GM19035 (cell line): ENCODE results near the gene TRIM40.

Experiments
- ATAC-seq: cut with Tn5 transposase; IDR thresholded peaks from one replicate; pipeline ENCODE4 v1.9.1; 2021; ENCODE audit not compliant: unreplicated experiment

TRIM40 gene

DNA sequence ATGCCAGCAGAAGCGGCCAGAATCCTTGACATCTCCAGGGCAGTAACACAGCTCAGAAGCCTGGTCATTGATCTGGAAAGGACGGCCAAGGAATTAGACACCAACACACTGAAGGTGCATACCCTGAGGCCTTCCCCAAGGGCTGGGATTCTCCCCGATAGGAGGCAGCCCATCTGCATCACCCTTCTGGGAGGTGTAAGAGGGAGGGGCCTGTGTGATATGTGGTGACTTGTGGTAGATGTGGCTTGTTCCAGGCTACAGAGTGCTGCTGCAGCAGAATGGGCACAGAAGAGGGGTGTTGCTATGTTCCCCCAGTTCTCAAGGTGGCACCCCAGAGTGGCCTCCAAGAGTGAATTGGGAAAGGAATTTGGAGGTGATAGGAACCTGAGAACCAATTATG lies 11.2 kb downstream of the TRIM40 start:
- no peak for ATAC-seq

DNA sequence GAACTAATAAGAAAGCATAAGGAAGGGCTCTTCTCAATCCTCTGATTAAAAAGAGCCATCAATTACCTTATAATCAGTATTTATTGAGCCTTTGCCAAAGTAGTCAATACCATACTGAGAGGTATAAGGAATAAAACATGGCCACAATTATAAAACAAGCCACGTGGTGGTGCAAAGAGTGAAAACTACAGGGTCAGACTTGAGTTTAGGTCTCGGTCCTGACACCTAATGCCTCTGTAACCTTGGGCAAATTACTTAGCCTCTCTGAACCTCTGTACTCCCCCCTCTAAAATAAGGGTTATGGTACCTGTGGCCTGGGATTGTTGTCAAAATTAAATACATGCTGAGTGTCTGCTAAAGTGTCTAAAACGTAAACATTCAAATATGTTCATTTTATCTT lies 13.3 kb downstream of the TRIM40 start:
- no peak for ATAC-seq

DNA sequence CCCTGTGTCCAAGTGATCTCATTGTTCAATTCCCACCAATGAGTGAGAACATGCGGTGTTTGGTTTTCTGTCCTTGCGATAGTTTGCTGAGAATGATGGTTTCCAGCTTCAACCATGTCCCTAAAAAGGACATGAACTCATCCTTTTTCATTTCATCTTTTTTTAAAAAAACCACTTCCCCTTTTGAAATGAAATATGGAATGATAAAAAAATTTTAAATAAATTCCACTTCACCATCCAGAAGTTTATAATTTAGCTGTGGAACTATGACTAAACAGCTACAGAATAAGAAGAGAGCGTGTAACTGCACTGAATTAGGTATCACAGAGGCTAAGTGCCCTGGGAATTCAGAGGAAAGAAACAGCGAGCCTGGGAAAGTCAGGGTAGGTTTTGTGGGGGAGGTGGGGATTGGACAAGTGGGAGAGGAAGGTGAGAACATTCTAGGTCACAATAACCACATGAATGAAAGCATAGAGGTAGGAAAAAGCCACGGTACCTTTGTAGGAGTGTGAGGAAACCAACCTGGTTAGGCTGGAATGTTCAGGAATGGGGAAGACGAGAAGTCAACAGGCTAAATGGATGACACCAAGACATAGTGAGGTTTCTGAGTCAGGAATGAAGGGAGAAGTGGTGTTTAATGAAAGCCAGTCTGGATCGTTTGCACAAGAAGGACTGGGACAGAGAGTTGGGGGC lies 14.1 kb downstream of the TRIM40 start:
- ATAC-seq: no peak

DNA sequence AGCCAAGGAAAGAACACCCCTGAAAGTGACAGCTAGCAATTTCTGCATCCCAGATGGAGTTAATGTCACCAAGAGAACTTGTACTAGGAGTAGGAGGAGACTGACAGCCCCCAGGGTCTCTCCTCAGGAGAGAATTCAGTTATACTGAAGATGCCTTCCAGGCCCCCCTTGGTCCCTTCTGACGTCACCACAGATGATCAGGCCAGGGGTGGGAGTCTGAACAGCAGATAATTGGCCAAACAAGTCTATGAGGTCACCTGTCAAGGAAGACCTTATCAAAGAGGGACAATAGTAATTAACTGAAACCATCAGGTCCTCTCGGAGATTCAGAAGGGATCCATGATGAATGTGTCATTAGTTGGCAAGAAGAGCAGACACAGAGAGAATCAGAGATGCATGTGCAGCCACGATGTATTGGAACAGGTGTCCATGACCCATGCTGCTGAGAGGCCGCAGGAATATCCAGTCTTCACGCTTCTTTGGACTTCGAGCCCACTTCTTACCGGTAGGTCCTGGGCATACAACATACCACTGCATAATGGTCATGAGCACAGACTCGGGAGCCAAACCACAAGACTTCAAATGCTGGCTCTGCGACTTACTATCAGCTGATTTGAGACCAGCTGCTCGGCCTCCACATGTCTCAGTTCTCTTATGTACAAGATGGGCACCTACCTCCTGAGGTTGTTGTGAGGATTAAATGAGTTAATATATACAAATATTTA lies 14.9 kb downstream of the TRIM40 start:
- no peak for ATAC-seq

DNA sequence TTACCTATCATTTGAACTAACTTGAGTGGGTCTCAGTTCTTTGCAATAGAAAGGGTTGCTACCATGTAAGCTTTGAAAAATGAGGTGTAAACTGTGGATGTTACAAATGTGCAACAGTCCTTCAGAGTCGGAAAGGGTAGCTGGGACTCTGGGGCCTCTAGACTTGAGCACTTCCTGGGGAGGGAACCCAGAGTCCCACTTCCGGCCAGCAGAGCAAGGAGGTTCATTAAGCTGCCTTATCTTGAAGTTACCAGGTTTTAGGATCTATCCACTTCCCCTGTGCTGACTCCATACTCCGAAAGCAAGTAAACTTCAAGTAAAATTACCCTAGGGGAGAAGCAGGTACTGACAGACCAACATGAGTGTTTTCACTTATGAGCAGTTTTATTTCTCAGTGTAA lies 15.6 kb downstream of the TRIM40 start:
- no peak for ATAC-seq

DNA sequence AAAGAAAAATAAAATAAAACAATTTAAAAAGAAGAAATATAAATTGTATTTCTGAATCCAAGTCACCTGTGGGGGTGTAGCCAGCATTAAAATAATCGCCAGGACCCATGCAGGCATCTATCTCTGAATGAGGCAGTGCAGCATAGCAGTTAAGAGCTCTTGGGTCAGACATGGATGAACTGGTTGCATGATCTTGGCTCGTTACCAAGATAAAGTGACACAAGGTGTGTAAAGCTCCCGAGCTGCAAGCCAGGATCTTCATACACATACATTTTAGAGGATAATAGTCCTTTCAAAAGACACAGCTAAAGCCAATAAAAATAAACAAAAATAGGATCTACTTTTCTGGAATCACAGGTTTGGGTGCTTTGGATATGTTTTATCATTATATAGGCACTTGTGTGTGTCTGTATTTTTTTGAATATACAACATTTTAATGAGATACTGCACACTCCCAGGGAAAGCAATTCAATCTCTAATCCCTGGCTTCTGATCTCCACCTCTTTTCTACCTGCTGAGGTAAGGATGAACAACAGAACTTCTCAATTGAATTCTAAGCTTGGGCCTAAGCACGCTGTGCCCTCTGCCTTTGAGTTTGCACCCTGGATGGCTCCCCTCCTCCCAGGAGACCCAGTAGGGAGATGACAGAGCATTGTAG lies 16.2 kb downstream of the TRIM40 start:
- no peak for ATAC-seq

DNA sequence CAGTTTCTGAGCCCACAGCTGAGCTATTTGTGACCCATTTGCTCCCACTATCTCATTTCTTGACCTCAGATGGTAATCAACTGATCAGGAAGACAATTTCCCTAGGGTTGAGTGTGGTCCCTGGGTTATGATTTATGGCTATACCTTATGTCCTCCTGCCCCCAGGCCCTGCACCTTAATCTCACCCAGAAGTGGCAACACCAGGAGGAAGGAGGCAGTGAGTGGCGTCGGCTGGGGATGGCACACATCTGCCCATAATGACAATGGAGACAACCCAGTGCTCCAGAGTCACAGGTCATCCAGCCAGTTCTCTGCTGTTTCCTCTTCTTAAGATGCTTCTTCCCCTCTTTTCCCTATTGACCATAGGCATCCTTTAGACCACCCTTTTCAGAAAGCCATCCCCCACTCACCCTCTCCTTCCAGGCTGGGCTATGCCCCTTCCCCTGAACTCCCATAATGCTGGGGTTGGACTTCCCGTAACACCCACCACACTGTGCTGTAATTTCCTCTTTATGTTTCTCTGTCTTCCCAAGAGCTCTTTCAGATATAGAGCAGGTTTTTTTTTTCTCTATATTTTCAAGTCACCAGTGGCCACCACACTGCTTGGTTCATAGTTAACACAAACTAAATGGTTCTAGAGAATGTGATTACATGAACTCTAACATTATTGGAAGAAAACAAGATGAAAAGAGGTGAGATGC lies 17.1 kb downstream of the TRIM40 start:
- no peak for ATAC-seq

DNA sequence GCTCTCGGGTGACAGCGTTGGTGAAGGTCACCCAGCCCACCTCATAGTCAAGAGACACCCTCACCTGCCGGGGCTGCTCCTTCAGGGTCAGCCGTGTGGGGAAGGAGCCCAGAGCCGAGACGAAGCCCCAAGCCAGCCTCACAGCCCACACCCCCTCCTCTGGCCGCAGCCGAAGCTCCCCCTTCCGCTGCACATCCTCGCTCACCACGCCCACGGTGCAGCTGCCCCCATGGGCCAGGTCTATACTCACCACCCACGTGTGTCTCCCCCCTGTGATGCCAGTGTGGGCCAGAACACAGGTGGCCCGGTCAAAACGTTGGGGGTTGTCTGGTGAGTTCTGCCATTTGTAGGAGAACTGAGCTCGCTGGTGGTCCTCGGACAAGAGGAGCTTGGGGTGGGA lies 18.1 kb downstream of the TRIM40 start:
- ATAC-seq: no peak

DNA sequence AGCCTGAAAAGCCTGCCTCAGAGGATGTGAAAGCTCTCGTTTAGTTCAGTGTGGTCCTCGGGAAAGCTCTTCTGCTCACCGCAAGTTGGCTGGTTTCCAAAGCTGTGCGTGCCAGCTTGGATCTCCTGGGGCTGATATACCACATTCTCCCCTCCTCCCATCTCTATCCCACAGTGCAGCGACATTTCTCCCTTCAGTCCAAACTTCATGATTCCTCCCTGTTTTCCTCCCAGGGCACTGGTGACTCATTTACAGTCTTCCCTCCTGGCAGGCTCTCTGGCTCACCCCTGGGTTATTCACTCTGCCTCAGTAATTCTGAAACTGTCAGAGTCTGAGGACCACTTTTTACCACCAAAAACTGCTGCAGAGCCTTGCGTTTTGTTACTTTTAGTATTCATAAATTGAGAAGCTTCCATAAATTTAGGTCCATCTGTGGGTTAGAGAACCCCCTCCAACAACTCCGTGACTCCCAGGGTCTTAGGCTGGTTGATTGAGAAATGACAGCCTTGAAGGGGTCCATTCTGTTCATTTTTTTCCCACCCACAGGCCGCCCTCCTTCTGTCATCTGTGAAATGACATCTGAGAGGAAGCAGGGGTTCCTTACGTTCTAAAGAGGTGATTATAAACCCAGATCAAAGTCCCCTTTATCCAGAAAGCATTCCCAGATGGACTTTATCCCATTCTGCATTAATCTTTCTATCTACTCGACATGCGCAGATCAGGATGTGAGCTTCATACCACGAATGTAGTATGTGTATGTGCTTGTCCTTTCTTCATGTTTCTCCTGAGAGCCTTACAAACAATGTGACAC lies 19.0 kb downstream of the TRIM40 start:
- ATAC-seq: no peak

DNA sequence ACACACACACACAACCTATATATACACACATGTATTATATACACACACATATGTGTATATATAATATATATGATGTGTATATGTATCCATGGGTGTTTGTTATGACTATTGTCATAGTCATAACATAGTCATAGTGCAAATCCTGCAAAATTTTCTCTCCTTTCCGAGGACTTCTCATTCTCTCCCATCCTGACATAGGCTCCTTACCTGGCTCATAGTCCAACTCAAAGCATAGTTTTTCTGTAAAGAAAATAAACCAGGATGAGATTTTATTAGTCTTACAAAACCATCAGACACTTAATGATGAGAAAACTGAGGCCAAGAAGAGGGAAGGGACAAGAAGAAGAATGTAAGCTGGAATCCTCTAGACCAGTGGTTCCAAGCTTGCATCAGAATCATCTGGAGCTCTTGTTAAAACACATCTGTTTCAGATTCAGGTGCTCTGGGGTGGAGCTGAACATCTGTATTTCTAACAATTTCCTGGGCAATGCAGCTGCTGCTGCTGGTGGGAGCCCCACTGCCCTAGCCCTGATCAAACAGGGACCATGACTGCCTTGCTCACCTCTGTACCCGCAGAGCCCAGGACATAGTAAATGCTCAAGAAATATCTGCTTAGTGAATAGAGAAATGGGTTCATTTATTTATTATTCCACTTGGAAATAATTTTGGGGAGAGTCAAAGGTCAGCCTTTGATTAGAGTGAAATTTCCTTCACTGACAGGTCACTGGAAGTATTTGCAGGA lies 19.8 kb downstream of the TRIM40 start:
- no peak for ATAC-seq

DNA sequence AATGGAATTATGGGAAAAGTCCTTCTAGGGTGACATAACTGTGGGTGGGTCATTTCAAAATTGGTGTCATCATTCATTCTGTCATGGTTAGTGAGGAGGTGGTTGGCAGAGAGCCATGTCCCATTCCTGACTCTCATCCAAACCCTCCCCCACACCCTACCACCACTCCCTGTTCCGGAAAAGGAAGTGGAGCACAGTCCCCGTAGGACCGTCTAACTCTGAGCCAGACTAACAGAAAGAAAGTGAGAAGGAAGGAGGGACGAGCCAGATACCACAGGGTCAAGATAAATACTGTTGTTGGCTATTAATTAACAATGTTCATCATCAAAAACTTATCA lies 20.3 kb downstream of the TRIM40 start:
- ATAC-seq: no peak

DNA sequence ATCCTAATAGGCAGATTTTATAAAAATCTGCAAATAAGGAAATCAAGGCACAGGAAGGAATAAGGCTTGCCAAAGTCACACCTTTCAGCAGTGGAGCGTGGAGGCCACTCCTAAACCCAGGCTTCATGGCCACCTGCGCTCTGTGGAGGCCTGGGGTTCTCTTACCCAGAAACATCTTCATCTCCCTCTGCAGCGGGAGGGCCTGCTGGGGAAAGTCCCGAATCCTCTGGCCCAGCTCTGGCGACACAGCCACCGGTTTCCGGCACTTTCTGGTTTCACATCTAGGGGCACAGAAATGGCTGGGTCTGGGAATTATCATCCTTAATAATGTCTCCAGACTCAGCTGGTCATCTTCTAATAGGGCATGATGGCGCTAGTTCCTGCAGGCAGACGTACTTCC lies 20.8 kb downstream of the TRIM40 start:
- ATAC-seq: no peak

DNA sequence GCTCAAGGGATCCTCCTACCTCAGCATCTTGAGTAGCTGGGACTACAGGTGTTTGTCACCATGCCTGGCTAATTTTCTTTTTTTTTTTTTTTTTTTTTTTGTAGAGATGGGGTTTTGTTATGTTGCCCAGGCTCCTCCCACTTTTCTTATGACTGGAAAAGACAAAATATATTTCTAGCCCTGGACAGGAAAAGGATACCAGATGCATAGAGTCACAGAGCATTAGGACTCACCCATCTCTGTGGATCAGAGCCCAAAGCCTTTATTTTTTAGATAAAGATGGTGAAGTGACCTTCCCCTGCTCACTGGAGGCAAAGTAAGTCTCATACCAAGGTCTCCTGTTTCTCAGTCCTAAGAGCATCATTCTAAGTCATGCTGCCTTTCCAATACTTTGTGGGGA lies 21.6 kb downstream of the TRIM40 start:
- ATAC-seq: no peak

DNA sequence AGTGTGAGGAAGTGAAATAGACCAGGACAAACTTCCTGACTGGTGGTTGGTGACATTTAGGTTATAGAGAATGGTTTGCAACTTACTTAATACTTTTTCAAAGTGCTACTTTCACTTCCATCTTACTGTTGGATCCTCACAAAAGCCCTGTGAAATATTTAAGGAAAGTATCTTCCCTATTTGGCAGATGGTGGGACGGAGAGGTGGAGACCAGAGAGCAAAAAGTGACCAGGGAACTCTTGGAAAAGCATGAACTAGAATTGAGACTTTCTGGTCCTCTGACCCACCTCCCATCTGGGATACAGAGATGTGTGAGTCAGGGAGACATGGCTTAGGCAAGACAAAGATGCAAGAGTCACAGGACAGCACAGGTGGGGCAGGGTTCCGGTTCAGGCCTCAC lies 22.1 kb downstream of the TRIM40 start:
- no peak for ATAC-seq

DNA sequence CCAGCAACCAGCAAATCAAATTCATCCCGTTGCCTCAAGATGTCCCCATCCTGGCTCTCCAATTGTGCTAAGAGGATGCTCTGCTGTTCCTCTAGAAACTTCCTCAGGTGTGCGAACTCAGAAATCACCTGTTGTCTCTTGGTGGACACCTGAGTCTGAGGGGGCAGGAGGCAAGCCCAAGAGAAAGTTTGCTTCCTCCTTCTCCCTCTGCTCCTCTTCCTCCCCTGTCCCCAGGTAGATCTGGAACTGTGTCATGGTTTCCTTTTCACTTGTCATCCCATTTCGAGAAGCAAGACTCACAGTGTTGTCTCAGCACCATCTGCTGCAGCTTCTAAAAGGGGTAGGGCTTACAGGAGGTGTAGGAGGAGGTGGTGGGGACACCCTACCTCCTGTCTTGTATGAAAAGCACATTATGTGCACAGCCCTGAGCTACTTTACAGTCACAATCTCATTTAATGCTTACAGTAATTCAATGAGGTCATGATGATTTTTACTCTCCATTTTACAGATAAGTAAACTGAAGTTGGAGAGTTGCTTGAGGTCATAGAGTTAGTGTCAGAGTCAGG lies 22.6 kb downstream of the TRIM40 start:
- ATAC-seq: no peak

DNA sequence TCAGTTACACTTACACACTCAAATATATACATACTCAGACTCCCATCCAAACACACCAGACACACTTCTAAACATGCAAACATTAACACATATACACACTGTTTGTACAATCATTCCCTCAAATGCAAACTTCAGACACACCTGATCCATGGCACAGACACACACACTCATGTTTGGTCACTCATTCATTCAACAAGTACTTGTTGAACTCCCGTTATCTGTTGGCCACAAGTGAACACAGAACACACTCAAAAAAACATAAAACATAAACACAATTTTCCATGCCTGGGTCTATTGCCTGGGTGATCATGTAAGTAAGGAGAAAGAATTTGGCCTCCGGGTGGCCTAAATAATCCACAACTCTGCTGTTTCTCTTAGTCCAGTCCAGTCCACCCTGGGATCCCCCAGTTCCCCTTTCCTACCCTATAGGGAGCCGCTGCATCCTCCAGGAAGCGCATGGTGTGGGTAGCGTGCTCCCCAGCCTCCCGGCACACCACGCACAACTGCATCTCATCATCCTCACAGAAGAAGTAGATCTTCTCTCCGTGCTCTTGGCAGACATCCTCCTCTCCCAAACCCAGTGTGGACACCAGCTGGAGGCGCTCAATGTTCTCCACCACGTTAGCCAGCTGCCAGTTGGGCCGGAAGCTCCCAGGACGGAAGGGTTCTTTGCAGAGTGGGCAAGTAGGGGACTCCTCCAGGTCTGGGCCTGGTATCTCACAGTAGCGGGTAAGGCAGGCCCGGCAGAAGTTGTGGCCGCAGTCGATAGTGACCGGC lies 24.3 kb downstream of the TRIM40 start:
- no peak for ATAC-seq

DNA sequence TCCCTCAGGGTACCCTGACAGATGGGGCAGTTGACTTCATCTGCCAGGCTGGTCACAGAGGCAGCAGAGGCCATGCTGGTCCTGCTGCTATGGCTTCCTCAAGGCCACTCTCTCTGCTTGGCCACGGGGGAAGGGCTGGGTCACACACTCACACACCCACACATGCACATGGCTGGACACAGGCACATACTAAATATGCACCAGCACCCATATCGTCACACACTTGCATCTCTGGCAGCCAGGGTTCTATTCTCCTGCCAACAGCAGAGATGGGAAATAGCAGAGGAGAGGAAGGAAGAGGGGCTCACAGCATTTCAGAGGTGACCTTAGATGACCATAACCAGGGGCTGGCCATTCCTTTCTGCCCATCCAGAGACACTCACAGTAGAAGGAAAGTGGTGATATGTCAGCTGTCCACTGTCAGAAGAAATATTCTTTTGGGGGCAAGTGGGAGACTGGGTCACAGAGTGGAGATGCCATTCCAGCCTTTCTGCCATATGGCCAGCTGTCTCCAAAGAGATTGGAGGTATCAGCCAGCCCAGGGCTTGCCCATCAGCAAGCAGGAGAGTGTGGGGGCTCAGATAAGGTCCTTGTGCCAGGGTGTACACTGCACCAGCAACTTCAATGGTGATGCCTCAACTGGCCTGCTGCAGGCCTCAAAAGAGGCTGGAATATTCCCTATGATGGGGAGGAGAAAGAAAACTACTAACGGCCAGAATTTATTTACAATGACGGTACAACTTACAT lies 25.0 kb downstream of the TRIM40 start, which contains the start of gene TRIM10:
TSS of gene TRIM10 (minus strand) at position 427 of the 747 bp plus-strand sequence. CDS start at position 74, 353 bp downstream.
- no peak for ATAC-seq
